CD4-positive, alpha-beta T cell treated with Interleukin-4 for 1 hour (primary cell): ENCODE measurements around the gene TRAPPC12.

ENCODE experiments used
- DNase-seq, 2 donors: peaks; one replicate each; pipeline ENCODE4 v3.0.0-alpha.2; 2020 to 2022

TRAPPC12 gene

GRCh38 chr2:3457524-3458395, 78.3 kb downstream of the TRAPPC12 start:
- DNase-seq = no peak

DNA sequence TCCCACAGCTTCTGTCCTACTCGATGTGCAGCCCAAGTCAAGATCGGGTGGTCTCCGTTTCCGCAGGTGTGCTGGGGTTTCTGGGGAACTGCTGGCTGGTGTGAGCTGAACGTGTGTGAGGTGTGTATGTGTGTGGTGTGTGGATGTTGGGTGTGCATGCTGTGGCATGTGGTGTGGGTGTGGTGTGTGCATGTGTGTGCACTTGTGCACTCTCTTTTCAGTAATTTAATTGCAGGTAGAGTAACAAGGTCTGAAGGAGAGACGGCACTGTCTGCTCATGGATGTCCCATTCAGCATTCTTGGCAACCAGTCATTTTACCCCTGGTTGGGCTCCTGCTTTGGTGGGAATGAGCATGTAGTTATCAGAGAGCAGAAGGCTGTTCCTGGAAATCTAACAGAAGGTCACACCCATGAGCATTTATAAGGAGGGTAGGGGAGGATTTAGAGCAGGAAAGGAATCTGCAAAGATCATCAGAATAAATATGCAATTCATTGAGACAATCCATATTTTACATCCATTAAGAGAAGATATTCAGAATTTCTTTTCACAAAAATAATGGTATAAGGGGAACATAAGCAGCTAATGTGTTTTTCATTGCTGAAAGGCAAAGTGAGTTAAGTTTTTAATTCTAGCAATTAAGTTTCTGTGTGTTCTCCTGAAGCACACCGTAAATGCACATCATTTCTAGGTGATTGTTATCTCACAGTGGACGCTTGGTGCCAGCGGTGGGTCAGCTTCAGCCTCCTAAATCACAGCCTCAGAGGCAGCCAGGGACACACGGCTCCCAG, 79.1 kb downstream of the TRAPPC12 start:
- no peak for DNase-seq

DNA sequence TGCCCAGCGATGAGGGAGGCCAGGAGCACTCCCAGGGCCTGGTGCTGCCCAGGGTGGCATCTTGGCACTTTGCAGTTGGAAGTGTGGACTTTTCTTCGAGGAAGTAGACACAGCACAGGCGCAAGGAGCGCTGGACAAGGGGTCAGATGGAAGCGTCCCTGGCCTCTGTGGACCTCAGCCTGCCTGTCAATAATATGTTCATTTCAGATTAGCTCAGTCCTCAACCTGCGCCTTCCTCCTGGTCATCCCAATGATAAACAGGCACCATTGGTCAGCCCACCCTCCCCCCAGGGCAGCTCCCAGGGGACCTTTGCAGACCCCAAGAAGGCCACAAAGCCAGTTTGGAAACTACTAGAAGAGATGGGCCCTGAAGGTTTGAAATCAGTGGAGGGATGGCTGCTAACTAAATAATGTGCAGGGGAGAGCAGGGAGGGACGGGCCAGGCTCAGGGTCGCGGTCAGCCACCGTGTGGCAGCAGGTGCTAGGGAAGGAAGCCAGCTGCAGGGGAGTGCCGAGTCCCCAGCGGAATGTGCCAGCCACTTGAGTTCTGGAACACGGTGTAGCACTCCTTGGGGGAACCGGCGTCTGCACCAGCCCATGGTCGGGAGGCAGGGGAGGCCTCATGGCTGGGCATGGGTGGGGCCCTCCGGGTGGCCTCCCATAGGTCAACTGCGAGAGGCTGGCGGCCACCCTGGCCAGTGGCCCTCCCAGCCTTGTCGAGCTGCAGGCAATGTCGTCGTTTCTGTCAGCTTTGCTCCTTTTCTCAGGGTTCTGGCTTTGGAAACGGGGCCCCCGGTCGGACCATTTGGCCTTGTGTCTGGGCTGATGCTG, 79.9 kb downstream of the TRAPPC12 start:
- DNase-seq = no peak

DNA sequence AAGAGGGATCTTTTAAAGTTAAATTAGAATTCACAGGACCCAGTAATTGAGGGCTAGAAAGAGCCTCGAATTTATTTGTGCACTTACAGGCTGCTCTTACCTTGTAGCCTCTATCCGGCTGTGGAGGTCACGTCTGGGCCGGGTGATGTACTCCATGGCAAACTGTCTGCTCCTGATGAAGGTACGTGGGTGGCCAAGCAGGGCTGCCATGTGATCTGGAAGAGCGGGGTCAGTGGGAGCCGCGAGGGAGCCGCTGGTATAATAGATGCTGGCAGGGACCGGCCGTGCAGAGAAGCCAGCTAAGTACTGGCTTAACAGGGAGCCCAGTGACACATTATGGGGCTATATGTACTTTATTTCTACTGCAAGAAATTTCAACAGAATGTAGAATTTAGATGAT, 80.7 kb downstream of the TRAPPC12 start:
- DNase-seq = no peak

GRCh38 chr2:3460831-3461800, 81.6 kb downstream of the TRAPPC12 start:
- no peak for DNase-seq

- DNase-seq = peak in 1 of 2 donors; percentile 64
Observed at GRCh38 chr2:3461801-3462492, 82.5 kb downstream of the TRAPPC12 start.

- no peak for DNase-seq
Observed at GRCh38 chr2:3462493-3463104, 83.1 kb downstream of the TRAPPC12 start.

DNA sequence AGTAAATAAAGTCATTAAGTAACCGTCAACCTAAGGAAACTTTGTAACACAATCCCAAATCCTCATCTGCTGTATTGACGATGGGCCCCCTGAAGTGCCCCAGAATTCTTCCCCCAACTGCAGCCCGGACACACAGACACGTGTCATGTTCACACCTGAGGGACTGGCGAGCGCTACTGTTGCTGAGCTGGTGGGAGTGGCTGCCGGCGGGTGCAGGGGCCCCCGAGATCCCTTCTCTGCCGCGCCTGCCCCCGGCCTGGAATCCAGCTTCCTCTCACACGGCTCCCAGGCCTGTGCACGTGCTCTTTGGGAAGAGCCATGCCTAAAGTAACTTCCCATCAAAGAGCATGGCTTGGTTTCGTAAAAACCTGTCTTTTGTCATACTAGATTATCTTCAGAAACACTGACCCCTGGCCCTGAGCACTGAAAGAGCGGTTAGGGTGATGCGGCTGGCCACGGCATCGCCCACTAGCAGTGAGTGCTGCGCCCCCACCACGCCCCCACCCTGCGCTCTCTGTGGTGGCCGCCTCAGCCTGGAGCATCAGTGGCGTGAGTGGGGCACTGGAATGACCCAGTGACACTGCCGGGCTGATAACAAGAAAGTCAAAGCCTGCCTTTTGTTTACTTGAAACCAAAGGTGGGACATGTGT, 83.8 kb downstream of the TRAPPC12 start:
- no peak for DNase-seq

DNA sequence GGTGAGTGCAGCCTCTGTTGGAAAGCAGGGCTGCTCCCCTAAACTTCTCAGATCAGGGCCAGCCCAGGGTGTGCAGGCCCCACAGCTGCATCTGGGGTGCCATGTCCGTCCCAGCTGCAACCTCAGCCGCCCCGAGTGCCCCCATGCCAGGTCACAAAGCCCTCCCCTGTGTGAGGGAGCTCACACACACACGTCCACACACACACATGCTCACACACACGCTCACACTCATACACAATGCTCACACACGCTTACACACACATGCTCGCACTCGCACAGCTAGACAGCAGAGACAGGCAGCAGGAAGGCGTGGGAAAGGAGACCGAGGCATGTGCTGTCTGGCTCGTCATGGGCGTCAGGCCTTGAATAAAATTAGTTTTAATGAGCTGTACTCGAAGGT, 84.5 kb downstream of the TRAPPC12 start:
- no peak for DNase-seq

- no peak for DNase-seq
Observed at GRCh38 chr2:3464401-3465005, 85.0 kb downstream of the TRAPPC12 start.

- DNase-seq = no peak
Observed at GRCh38 chr2:3465328-3465727, 85.8 kb downstream of the TRAPPC12 start.

DNA sequence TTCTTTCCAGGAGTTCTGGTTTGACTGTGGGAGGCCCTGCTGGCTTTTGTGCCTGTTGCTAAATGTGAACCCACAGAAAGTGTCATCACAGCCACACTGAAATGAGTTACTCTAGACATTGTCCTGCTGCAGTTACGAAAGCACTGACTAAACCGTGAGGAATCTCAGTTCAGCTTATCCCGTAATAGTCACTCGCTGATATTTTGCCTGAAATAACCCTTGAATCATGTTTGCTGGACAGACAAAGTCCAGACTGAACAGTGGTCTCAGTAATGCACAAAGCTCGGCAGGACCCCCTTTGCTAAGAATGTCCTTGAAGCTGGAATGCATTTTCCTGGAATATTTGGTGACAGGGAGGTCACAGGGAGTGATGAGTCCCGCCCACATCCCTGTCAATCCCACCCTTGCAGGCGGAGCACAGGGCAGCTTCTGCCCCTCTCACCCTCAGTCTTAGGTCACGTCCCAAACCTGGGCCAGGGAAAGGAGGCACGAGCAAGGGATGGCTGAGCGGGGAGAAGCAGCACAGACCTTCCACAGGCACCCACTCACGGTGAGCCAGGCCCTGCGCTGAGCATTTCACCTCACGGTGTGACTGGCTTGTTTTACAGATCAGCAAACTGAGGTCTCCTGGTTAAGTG, 86.5 kb downstream of the TRAPPC12 start:
- no peak for DNase-seq

- no peak for DNase-seq
Observed at GRCh38 chr2:3466482-3466863, 87.0 kb downstream of the TRAPPC12 start.

- DNase-seq = no peak
Observed at GRCh38 chr2:3466966-3467365, 87.5 kb downstream of the TRAPPC12 start.

- DNase-seq = no peak
Observed at GRCh38 chr2:3467654-3468053, 88.2 kb downstream of the TRAPPC12 start.

- DNase-seq = no peak
Observed at GRCh38 chr2:3468296-3468988, 88.9 kb downstream of the TRAPPC12 start.

- DNase-seq = no peak
Observed at GRCh38 chr2:3469486-3469885, 90.0 kb downstream of the TRAPPC12 start.

DNA sequence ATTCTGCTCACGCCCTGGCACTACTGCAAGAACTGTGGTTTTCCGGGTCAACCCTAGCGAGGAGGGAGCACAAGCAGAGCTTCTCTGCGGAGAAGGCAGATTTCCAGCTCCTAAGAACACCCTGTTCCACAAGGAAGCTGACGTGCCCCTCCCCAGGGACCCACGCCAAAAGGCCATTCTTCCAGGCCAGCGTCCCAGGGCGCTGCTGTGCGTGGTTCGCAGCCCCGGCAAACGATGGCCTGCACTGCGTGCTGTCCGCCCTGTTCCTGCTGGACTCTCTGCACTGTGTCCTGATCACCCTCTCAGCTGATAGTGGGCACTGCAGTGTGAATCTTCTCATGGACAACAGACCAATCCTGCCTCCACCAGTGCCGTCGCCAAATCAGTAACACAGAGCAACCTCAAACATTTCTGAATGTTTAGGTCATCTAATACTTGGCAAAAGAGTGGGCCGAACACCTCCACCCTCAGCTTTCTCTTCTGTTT, 90.7 kb downstream of the TRAPPC12 start:
- DNase-seq = no peak
